Sigmoid colon (tissue), 7 donors: ENCODE data around the gene EIF2S2. TPM values are rescaled to one million over a fixed set of nuclear protein-coding genes. Genes with fewer than 3 reads are reported as not detected.

Experiments used
- DNase-seq: peaks from one replicate; pipeline ENCODE4 v3.0.0-alpha.2; 2019
- H3K27ac ChIP-seq, 4 donors: fragments of 200-600 bp; sonication (generic); one replicate each; pipeline ENCODE4 v1.5.1; 2016 to 2019; ENCODE audit warnings: mild to moderate bottlenecking in 1 of 4
- H3K27me3 ChIP-seq, 3 donors: fragments of 200-600 bp; sonication (generic); one replicate each; pipeline ENCODE4 v1.5.1; 2019; ENCODE audit warnings: mild to moderate bottlenecking in 1 of 3
- H3K36me3 ChIP-seq, 4 donors: fragments of 200-600 bp; sonication (generic); one replicate each; pipeline ENCODE4 v1.5.1; 2016 to 2019
- H3K4me1 ChIP-seq, 4 donors: fragments of 200-600 bp; sonication (generic); one replicate each; pipeline ENCODE4 v1.5.1; 2017 to 2019
- H3K4me3 ChIP-seq, 4 donors: fragments of 200-600 bp; sonication (generic); one replicate each; pipeline ENCODE4 v1.5.1; 2017 to 2019; ENCODE audit warnings: mild to moderate bottlenecking in 2 of 4, moderate library complexity in 1 of 4
- H3K9me3 ChIP-seq, 4 donors: fragments of 200-600 bp in 3 of 4; sonication (generic) in 3 of 4; one replicate each; pipeline versions ENCODE4 v1.5.1 to v1.6.1; 2013 to 2019
- EP300 ChIP-seq, 4 donors: sonication (generic); formaldehyde crosslinking; IDR thresholded peaks; one replicate each; pipeline ENCODE4 v1.6.1; 2017; ENCODE audit warnings: antibody characterized with exemption in 4 of 4
- POLR2A ChIP-seq, 2 donors: fragments of 450-650 bp; IDR thresholded peaks; one replicate each; pipeline ENCODE4 v1.6.1; 2016; ENCODE audit warnings: antibody characterized with exemption in 2 of 2, mild to moderate bottlenecking in 2 of 2, moderate library complexity in 2 of 2
- POLR2AphosphoS5 ChIP-seq, 4 donors: sonication (generic); formaldehyde crosslinking; IDR thresholded peaks; one replicate each; pipeline ENCODE4 v1.6.1; 2017; ENCODE audit warnings: antibody characterized with exemption in 4 of 4
- WGBS, 2 donors: extraction: QIAGEN DNeasy Blood & Tissue Kit; methylation state at CpG; one replicate each; pipeline ENCODE4 v1.1.7; 2013; 5-methylcytosine and 5-hydroxymethylcytosine counted together
- intact Hi-C: fragments of 100-400 bp; cut with DNase I; formaldehyde crosslinking; loops from one replicate; pipeline ENCODE4 v1.15.1; 2023
- polyA plus RNA-seq, 3 donors: library from polyadenylated mRNA; stranded (reverse); fragments of 200-250 nt; gene quantifications; one replicate each; pipeline ENCODE4 v1.2.3, GENCODE V29; 2013
- total RNA-seq, 4 donors: library from RNA; depleted of rRNA; stranded (reverse); fragments of >200 nt; gene quantifications; one replicate each; pipeline ENCODE4 v1.1.0, GENCODE V29; 2016
- TF ChIP-seq, protein P1 (sequence below), 4 experiments: fragments of 450-650 bp in 3 of 4; fragments of 200-600 bp in 1 of 4; IDR thresholded peaks; one replicate each; pipeline ENCODE4 v1.5.1; 2016 to 2019; ENCODE audit warnings: antibody characterized with exemption in 4 of 4, mild to moderate bottlenecking in 3 of 4, moderate library complexity in 2 of 4
- donor health status: healthy with polysubstance abuse.
- donor health status: Bipolar disorder and iron deficiency.
- donor health status: healthy.

Gene EIF2S2
- total and polyA plus RNA-seq, 7 donors = 44.6 to 69.8 (median 52.8) TPM

DNA sequence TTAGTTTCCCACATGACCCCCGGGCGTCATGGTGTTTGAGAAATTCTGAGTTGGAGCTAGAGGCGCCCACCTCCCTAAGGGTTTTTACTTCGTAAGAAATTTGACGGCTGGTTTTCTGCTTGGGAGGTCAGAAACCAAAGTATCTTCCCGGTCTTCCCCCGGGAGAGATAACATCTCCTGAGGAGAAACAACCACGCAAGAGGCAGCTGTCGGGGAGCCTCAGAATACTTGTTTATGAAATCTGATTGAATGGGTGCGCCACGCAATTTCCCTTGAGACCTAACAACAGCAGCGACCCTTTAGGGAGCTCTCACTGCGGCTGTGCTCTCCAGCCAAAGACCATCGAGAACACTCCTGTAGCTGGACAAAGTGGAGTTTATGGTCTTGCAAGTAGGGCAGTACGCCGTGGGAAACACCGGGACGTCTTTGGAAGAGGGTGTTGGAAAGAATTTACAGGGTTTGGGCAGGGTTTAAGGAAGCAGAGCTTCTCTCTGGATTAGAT is 608 bp upstream of the EIF2S2 start:
- intact Hi-C loops = loop anchor here (2.0 to 5.0 kb wide), 2 partner anchors 118 to 445 kb away; partner anchors contain the start of gene ACTL10
- Histone ChIP-seq H3K4me1 (peaks cover 0 to 40% (median 37%) of the 10 kb centered on the region in 4 donors), H3K27me3 (no peaks in the 10 kb centered on the region), H3K27ac (peak overlapping the region; percentile 97 to 99 (median 98)), H3K4me3 (peak overlapping the region; percentile 88 to 93 (median 90)), H3K9me3 (no peaks in the 10 kb centered on the region), H3K36me3 (peaks cover 0 to 15% (median 6%) of the 10 kb centered on the region in 4 donors)
- TF ChIP-seq POLR2AphosphoS5 (IDR thresholded peaks at IDR 0.05) (no peak), EP300 (IDR thresholded peaks at IDR 0.05) (no peak), POLR2A (IDR thresholded peaks at IDR 0.05) (no peak)
- TF ChIP-seq, protein P1, sequence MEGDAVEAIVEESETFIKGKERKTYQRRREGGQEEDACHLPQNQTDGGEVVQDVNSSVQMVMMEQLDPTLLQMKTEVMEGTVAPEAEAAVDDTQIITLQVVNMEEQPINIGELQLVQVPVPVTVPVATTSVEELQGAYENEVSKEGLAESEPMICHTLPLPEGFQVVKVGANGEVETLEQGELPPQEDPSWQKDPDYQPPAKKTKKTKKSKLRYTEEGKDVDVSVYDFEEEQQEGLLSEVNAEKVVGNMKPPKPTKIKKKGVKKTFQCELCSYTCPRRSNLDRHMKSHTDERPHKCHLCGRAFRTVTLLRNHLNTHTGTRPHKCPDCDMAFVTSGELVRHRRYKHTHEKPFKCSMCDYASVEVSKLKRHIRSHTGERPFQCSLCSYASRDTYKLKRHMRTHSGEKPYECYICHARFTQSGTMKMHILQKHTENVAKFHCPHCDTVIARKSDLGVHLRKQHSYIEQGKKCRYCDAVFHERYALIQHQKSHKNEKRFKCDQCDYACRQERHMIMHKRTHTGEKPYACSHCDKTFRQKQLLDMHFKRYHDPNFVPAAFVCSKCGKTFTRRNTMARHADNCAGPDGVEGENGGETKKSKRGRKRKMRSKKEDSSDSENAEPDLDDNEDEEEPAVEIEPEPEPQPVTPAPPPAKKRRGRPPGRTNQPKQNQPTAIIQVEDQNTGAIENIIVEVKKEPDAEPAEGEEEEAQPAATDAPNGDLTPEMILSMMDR (IDR thresholded peaks at IDR 0.05) = no peak
- WGBS, 2 donors = 0 to 1% methylated on average over 18 of the region's 18 CpGs
- peak; percentile 71 for DNase-seq

DNA sequence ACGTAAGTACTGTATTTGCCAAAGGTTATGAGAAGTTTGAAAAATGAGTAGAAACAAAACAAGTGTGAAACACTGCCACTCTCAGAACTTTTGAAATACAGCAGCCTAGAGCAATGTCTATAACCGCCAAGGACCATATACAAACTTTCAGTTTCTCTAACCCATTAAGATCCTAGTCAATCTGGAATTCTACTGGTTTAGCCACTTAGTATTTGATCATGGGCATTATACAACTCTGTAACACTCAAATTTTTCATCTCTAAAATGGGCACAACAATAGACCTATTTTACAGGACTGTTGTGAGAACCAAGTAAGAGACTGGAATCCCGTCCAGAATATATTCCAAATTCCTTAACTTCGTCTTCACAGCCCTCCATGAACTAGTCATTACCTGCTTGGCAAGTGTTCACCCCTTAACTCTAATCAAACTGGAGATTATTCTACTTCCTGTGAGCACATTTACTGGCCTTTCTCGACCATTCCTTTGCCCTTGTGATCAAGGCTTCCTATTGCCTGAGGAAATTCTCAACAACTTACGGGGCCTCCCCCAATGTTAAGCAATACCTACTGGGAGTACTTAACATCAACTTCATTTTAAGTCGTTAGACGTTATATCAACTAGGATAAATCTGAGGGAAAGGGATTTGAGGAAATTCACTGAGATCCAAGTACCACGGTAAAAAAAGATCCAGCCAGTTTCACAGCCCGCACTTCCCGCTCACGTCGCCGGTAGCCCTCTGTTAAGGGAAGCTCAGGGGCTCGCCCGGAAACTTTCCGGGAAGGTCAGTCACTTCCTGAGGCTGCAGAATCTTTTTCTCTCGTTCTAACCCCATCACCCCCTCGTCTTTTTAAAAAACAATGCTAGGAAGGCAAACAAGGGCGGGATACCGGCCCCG is 1.1 kb downstream of the EIF2S2 start:
- H3K9me3 ChIP-seq = no peaks in the 10 kb centered on the region
- peaks cover 0 to 16% (median 6%) of the 10 kb centered on the region in 4 donors for H3K36me3 ChIP-seq
- TF ChIP-seq POLR2A (IDR thresholded peaks at IDR 0.05) = no peak
- TF ChIP-seq, protein P1 (IDR thresholded peaks at IDR 0.05) = no peak
- TF ChIP-seq EP300 (IDR thresholded peaks at IDR 0.05) = no peak
- TF ChIP-seq POLR2AphosphoS5 (IDR thresholded peaks at IDR 0.05) = peak in 1 of 4 donors; percentile 49
- peak overlapping the region; percentile 88 to 93 (median 90) for H3K4me3 ChIP-seq
- intact Hi-C loops = loop anchor here (5.0 kb wide), 1 partner anchor 444 kb away; the partner anchor contains the start of gene ACTL10
- 1 to 3% methylated on average over 22 of the region's 22 CpGs for WGBS, 2 donors
- DNase-seq = peak; percentile 66
- H3K27ac ChIP-seq = peak overlapping the region; percentile 97 to 99 (median 98)
- H3K27me3 ChIP-seq = no peaks in the 10 kb centered on the region
- peaks cover 0 to 52% (median 47%) of the 10 kb centered on the region in 4 donors for H3K4me1 ChIP-seq

DNA sequence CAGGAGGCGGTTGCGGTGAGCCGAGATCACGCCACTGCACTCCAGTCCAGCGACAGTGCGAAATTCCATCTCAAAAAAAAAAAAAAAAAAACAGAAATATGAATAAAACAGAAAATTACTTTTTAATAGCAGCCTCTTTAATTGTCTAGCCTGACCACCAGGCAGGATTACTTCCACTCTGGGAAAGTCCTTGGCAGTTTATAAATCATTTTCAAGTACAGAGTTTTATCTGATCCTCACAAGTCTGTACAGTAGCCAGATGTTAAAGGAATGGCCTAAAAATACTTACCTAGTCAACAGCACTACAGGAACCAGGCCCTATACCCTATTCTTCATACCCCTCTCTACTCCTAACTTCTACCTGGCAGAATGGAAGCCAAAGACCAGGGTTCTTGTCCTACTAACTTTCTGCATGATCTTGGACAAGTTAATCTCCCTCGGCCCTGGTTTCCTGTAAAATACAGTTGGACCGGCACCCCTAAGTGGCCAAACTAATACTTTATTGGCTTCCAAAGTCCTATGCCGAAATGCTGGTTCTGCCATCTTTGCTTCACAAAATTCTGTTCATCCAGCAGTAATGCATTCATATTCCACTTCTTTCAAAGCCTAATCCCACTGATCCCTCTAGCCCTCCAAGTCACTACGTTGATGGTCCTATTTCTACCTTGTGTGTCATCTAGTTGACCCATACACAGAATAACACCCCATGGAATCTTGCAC is 1.9 kb downstream of the EIF2S2 start:
- H3K27me3 ChIP-seq = no peaks in the 10 kb centered on the region
- no peak for TF ChIP-seq EP300 (IDR thresholded peaks at IDR 0.05)
- TF ChIP-seq, protein P1 (IDR thresholded peaks at IDR 0.05) = no peak
- TF ChIP-seq POLR2A (IDR thresholded peaks at IDR 0.05) = no peak
- no peak for TF ChIP-seq POLR2AphosphoS5 (IDR thresholded peaks at IDR 0.05)
- H3K9me3 ChIP-seq = no peaks in the 10 kb centered on the region
- peaks cover 0 to 23% (median 8%) of the 10 kb centered on the region in 4 donors for H3K36me3 ChIP-seq
- intact Hi-C loops = loop anchor here (5.0 kb wide), 1 partner anchor 443 kb away; the partner anchor contains the start of gene ACTL10
- 78 to 84% methylated on average over 10 of the region's 10 CpGs for WGBS, 2 donors
- H3K4me1 ChIP-seq = peaks cover 0 to 59% (median 49%) of the 10 kb centered on the region in 4 donors
- DNase-seq = no peak
- peak overlapping the region in 3 of 4 donors; percentile 97 to 99 (median 98) for H3K27ac ChIP-seq
- peak overlapping the region in 3 of 4 donors; percentile 89 to 93 (median 91) for H3K4me3 ChIP-seq

DNA sequence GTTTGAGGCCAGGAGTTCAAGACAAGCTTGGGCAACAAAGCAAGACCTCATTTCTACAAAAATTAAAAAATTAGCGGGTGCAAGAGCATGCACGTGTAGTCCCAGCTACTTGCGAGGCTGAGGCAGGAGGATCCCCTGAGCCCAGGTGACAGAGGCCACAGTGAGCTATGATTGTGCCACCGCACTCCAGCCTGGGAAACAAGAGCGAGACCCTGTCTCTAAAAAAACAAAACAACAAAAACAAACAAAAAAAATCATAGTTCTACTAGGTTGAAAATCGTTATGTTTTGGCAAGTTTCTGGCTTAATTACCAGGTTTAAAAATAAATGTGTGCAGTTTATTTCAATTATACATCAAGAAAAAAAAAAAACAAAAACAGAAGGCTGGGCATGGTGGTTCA is 2.6 kb downstream of the EIF2S2 start:
- TF ChIP-seq POLR2A (IDR thresholded peaks at IDR 0.05) = no peak
- TF ChIP-seq POLR2AphosphoS5 (IDR thresholded peaks at IDR 0.05) = no peak
- no peak for TF ChIP-seq EP300 (IDR thresholded peaks at IDR 0.05)
- TF ChIP-seq, protein P1 (IDR thresholded peaks at IDR 0.05) = no peak
- H3K4me1 ChIP-seq = peaks cover 0 to 59% (median 49%) of the 10 kb centered on the region in 4 donors
- H3K9me3 ChIP-seq = no peaks in the 10 kb centered on the region
- 84 to 93% methylated on average over 6 of the region's 6 CpGs for WGBS, 2 donors
- intact Hi-C loops = no loop called here
- no peak overlapping the region for H3K27ac ChIP-seq
- no peaks in the 10 kb centered on the region for H3K27me3 ChIP-seq
- DNase-seq = no peak
- peaks cover 0 to 30% (median 14%) of the 10 kb centered on the region in 4 donors for H3K36me3 ChIP-seq
- H3K4me3 ChIP-seq = no peak overlapping the region
